K562 (cell line): ENCODE data around the gene SLTM. TPM values are rescaled to one million over a fixed set of nuclear protein-coding genes. Genes with fewer than 3 reads are reported as not detected.

ENCODE experiments used
- FOXJ2 ChIP-seq: fragments of 200-800 bp; sonication (Bioruptor generic); IDR thresholded peaks from 2 replicates; pipeline ENCODE4 v1.6.1; 2016; ENCODE audit warnings: missing genetic modification characterization, missing compliant biosample characterization
- NEUROD1 ChIP-seq: fragments of 150-350 bp; IDR thresholded peaks from 2 replicates; pipeline ENCODE4 v1.6.1; 2014; ENCODE audit warnings: borderline replicate concordance, low read length, low read depth; ENCODE audit not compliant: partially characterized antibody
- RBFOX2 ChIP-seq: fragments of 200-400 bp; formaldehyde crosslinking; IDR thresholded peaks from 2 replicates; pipeline ENCODE4 v1.6.1; 2017; ENCODE audit warnings: low read depth, mild to moderate bottlenecking, low read length, moderate library complexity
- SMC3 ChIP-seq: conservative IDR thresholded peaks from 2 replicates; pipeline ENCODE4 v1.6.1; 2011; ENCODE audit warnings: low read depth, low read length, improper control_type of control experiment; ENCODE audit not compliant: insufficient read depth
- TAF1 ChIP-seq: IDR thresholded peaks from 2 replicates; pipeline ENCODE4 v1.6.1; 2011; ENCODE audit warnings: mild to moderate bottlenecking, low read length, moderate library complexity; ENCODE audit not compliant: insufficient read depth, control insufficient read depth, severe bottlenecking; ENCODE audit errors: extremely low read depth
- TFAM ChIP-seq: fragments of 250-450 bp; sonication (Bioruptor Pico); conservative IDR thresholded peaks from 2 replicates; pipeline ENCODE4 v1.5.0; 2021; ENCODE audit warnings: mild to moderate bottlenecking, moderate library complexity
- XRCC5 ChIP-seq: fragments of 200-400 bp; formaldehyde crosslinking; IDR thresholded peaks from 2 replicates; pipeline ENCODE4 v1.6.1; 2017; ENCODE audit warnings: low read depth, mild to moderate bottlenecking, low read length
- ZBTB17 ChIP-seq: fragments of 450-650 bp; formaldehyde crosslinking; IDR thresholded peaks from 2 replicates; pipeline ENCODE4 v1.4.0; 2020; ENCODE audit warnings: mild to moderate bottlenecking
- ZNF175 ChIP-seq: fragments of 200-800 bp; sonication (Bioruptor generic); IDR thresholded peaks from 2 replicates; pipeline ENCODE4 v1.6.1; 2016; ENCODE audit warnings: low read depth, mild to moderate bottlenecking, missing genetic modification characterization, missing compliant biosample characterization
- polyA plus RNA-seq, 8 experiments: library from polyadenylated mRNA; depleted of rRNA in 4 of 8; stranded (reverse) in 5 of 8; unstranded in 3 of 8; fragments of >200 nt; fragmentation: Nextera tagmentation in 2 of 8; fragmentation: Illumina TruSeq in 1 of 8; extraction: Ambion mirVana in 2 of 8; extraction: Trizol in 1 of 8; gene quantifications; 2 replicates each; pipeline versions ENCODE4 v1.2.1 to v1.2.3, GENCODE V29; 2011 to 2014; ENCODE audit warnings: inconsistent platforms in 1 of 8, missing spikeins in 1 of 8
- total RNA-seq, 7 experiments: library from RNA; depleted of rRNA in 6 of 7; stranded (reverse); fragments of >200 nt in 6 of 7; fragmentation: Illumina TruSeq in 2 of 7; extraction: Trizol in 2 of 7; gene quantifications; 2 replicates each; pipeline versions ENCODE4 v1.2.1 to v1.2.3, GENCODE V29; 2011 to 2021; ENCODE audit warnings: low replicate concordance in 1 of 7
- TF ChIP-seq, protein P1 (sequence below), 2 experiments: fragments of 450-650 bp; IDR thresholded peaks; 2 replicates each; pipeline ENCODE4 v1.6.1; 2018; ENCODE audit warnings: mild to moderate bottlenecking in 2 of 2, low read depth in 1 of 2; ENCODE audit not compliant: partially characterized antibody in 2 of 2
- TF ChIP-seq, protein P2 (sequence below): sonication (generic); formaldehyde crosslinking; IDR thresholded peaks from 2 replicates; pipeline ENCODE4 v1.8.0; 2022; ENCODE audit warnings: mild to moderate bottlenecking, missing genetic modification reagents
- TF ChIP-seq, protein P3 (sequence below): fragments of 250-450 bp; sonication (Bioruptor Pico); IDR thresholded peaks from 2 replicates; pipeline ENCODE4 v1.5.0; 2021; ENCODE audit warnings: mild to moderate bottlenecking, borderline replicate concordance
- TF ChIP-seq, protein P4 (sequence below): fragments of 250-450 bp; sonication (Bioruptor Pico); IDR thresholded peaks from 2 replicates; pipeline ENCODE4 v1.8.0; 2022; ENCODE audit warnings: inconsistent platforms, mild to moderate bottlenecking, moderate library complexity, borderline replicate concordance
- TF ChIP-seq, protein P5 (sequence below): sonication (generic); formaldehyde crosslinking; IDR thresholded peaks from 2 replicates; pipeline ENCODE4 v1.8.0; 2022; ENCODE audit warnings: missing genetic modification reagents, mild to moderate bottlenecking, borderline replicate concordance

Gene SLTM
- total and polyA plus RNA-seq, 9 of the 15 experiments (the other 6 are each of a cell fraction or from before 2014, with no cell fraction given): 39.5 to 163 (median 102) TPM

DNA sequence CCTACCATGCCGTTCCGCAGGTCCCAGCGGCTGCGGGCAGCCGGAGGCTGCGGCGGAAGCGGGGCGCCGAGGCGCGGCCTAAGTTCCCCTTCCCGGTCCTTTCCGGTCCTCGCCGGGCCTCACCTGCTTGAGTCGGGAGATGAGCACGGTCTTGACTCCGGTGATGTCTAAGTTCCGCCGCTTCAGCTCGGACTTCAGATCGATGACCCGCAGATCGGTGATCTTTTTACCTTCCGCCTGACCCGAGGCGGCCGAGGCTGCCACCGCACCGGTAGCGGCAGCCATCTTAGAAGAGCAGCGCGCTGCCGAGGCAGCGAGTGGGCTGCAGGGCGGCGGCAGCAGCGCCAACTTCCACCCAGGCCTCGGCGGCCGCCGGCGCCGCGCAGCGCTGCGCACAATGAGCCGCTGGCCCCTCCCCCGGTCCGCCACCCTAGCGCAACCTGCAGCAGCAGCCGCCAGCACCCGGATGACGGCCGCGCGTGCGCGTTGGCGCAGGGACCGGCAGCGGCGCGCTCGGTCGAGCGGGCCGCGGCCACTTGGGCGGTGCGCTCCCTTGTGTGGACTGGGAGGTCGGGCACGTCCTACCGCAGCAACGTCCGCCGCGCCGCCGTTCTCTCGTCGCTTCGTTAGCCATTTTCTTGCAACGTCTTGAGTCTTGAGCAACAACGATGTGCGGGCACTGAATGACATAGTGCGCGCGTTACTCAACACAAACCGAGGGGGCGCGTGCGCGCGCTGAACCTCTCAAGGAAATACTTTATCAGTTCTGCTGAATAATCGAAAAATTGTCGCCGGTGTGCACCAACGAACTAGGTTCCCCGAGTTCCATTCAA lies at the start of gene SLTM (continued):
- TF ChIP-seq, protein P1, sequence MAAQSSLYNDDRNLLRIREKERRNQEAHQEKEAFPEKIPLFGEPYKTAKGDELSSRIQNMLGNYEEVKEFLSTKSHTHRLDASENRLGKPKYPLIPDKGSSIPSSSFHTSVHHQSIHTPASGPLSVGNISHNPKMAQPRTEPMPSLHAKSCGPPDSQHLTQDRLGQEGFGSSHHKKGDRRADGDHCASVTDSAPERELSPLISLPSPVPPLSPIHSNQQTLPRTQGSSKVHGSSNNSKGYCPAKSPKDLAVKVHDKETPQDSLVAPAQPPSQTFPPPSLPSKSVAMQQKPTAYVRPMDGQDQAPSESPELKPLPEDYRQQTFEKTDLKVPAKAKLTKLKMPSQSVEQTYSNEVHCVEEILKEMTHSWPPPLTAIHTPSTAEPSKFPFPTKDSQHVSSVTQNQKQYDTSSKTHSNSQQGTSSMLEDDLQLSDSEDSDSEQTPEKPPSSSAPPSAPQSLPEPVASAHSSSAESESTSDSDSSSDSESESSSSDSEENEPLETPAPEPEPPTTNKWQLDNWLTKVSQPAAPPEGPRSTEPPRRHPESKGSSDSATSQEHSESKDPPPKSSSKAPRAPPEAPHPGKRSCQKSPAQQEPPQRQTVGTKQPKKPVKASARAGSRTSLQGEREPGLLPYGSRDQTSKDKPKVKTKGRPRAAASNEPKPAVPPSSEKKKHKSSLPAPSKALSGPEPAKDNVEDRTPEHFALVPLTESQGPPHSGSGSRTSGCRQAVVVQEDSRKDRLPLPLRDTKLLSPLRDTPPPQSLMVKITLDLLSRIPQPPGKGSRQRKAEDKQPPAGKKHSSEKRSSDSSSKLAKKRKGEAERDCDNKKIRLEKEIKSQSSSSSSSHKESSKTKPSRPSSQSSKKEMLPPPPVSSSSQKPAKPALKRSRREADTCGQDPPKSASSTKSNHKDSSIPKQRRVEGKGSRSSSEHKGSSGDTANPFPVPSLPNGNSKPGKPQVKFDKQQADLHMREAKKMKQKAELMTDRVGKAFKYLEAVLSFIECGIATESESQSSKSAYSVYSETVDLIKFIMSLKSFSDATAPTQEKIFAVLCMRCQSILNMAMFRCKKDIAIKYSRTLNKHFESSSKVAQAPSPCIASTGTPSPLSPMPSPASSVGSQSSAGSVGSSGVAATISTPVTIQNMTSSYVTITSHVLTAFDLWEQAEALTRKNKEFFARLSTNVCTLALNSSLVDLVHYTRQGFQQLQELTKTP (IDR thresholded peaks at IDR 0.05; ENCODE audit: low read depth in 1 of 2, partially characterized antibody in 2 of 2): no peak
- TF ChIP-seq TFAM (CRISPR knock-in tag): no peak
- peak; percentile 100 for TF ChIP-seq RBFOX2
- TF ChIP-seq, protein P2, sequence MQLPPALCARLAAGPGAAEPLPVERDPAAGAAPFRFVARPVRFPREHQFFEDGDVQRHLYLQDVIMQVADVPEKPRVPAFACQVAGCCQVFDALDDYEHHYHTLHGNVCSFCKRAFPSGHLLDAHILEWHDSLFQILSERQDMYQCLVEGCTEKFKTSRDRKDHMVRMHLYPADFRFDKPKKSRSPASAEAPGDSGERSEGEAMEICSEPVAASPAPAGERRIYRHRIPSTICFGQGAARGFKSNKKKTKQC (CRISPR knock-in tag): peak; percentile 85; the same call in 1 of the 2 replicates
- no peak for TF ChIP-seq ZNF175 (CRISPR knock-in tag)
- peak; percentile 94 for TF ChIP-seq ZBTB17 (CRISPR knock-in tag)
- TF ChIP-seq, protein P3, sequence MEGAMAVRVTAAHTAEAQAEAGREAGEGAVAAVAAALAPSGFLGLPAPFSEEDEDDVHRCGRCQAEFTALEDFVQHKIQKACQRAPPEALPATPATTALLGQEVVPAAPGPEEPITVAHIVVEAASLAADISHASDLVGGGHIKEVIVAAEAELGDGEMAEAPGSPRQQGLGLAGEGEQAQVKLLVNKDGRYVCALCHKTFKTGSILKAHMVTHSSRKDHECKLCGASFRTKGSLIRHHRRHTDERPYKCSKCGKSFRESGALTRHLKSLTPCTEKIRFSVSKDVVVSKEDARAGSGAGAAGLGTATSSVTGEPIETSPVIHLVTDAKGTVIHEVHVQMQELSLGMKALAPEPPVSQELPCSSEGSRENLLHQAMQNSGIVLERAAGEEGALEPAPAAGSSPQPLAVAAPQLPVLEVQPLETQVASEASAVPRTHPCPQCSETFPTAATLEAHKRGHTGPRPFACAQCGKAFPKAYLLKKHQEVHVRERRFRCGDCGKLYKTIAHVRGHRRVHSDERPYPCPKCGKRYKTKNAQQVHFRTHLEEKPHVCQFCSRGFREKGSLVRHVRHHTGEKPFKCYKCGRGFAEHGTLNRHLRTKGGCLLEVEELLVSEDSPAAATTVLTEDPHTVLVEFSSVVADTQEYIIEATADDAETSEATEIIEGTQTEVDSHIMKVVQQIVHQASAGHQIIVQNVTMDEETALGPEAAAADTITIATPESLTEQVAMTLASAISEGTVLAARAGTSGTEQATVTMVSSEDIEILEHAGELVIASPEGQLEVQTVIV (CRISPR knock-in tag): no peak
- TF ChIP-seq, protein P4, sequence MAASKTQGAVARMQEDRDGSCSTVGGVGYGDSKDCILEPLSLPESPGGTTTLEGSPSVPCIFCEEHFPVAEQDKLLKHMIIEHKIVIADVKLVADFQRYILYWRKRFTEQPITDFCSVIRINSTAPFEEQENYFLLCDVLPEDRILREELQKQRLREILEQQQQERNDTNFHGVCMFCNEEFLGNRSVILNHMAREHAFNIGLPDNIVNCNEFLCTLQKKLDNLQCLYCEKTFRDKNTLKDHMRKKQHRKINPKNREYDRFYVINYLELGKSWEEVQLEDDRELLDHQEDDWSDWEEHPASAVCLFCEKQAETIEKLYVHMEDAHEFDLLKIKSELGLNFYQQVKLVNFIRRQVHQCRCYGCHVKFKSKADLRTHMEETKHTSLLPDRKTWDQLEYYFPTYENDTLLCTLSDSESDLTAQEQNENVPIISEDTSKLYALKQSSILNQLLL (CRISPR knock-in tag): no peak
- no peak for TF ChIP-seq XRCC5
- TF ChIP-seq FOXJ2 (tag): no peak; the same call in 1 of the 2 replicates
- TF ChIP-seq NEUROD1: peak; percentile 13
- 0 out of 2 replicates have a peak, but pooled peaks have one; percentile 20 for TF ChIP-seq SMC3
- peak; percentile 98 for TF ChIP-seq TAF1
- TF ChIP-seq, protein P5, sequence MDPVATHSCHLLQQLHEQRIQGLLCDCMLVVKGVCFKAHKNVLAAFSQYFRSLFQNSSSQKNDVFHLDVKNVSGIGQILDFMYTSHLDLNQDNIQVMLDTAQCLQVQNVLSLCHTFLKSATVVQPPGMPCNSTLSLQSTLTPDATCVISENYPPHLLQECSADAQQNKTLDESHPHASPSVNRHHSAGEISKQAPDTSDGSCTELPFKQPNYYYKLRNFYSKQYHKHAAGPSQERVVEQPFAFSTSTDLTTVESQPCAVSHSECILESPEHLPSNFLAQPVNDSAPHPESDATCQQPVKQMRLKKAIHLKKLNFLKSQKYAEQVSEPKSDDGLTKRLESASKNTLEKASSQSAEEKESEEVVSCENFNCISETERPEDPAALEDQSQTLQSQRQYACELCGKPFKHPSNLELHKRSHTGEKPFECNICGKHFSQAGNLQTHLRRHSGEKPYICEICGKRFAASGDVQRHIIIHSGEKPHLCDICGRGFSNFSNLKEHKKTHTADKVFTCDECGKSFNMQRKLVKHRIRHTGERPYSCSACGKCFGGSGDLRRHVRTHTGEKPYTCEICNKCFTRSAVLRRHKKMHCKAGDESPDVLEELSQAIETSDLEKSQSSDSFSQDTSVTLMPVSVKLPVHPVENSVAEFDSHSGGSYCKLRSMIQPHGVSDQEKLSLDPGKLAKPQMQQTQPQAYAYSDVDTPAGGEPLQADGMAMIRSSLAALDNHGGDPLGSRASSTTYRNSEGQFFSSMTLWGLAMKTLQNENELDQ (CRISPR knock-in tag): no peak
